H1 (cell line): ENCODE measurements around the gene CFAP210. TPM values are rescaled to one million over a fixed set of nuclear protein-coding genes. Genes with fewer than 3 reads are reported as not detected.

Experiments used
- CTCF ChIA-PET: fragments of 300-600 bp; sonication (Branson Sonifier 250); formaldehyde crosslinking; loops from one replicate; lab custom pipeline; 2021; ENCODE audit not compliant: partially characterized antibody; lab: Charles Lee
- POLR2A ChIA-PET: fragments of 300-600 bp; sonication (Branson Sonifier 250); formaldehyde crosslinking; loops from one replicate; lab custom pipeline; 2021; ENCODE audit warnings: inconsistent platforms; ENCODE audit not compliant: partially characterized antibody; lab: Charles Lee
- DNase-seq, 2 experiments: peaks; one replicate each; pipeline versions ENCODE4 v3.0.0 to v3.0.0-alpha.2; 2010 to 2022; ENCODE audit warnings: low spot score in 2 of 2, low read depth in 1 of 2, mixed read lengths in 1 of 2
- FAIRE-seq: peaks from 2 replicates; lab custom pipeline; 2011; peaks lifted over from hg19 to GRCh38; lab: Jason Lieb, UNC
- H2AFZ ChIP-seq: 2 replicates; pipeline ENCODE4 v1.8.1; 2012; ENCODE audit warnings: low read length, inconsistent platforms
- H2AK5ac ChIP-seq: 2 replicates; pipeline ENCODE4 v1.6.1; 2013; ENCODE audit warnings: low read depth, low read length
- H2BK120ac ChIP-seq: replicated peaks from 2 replicates; pipeline ENCODE3; 2013; ENCODE audit warnings: low read depth, low read length, inconsistent platforms
- H2BK12ac ChIP-seq: 2 replicates; pipeline ENCODE4 v1.6.1; 2013; ENCODE audit warnings: low read depth, low read length
- H2BK15ac ChIP-seq: 2 replicates; pipeline ENCODE4 v1.6.1; 2013; ENCODE audit warnings: low read length
- H2BK20ac ChIP-seq: 2 replicates; pipeline ENCODE4 v1.6.1; 2013; ENCODE audit warnings: low read length
- H2BK5ac ChIP-seq: 2 replicates; pipeline ENCODE4 v1.6.1; 2013; ENCODE audit warnings: low read depth, low read length
- H3K14ac ChIP-seq: 2 replicates; pipeline ENCODE4 v1.6.1; 2013; ENCODE audit warnings: inconsistent platforms; ENCODE audit not compliant: insufficient read length
- H3K18ac ChIP-seq: 2 replicates; pipeline ENCODE4 v1.6.1; 2013; ENCODE audit warnings: low read length; ENCODE audit errors: extremely low read depth
- H3K23ac ChIP-seq: 2 replicates; pipeline ENCODE4 v1.6.1; 2013; ENCODE audit warnings: inconsistent platforms; ENCODE audit not compliant: insufficient read length
- H3K23me2 ChIP-seq: 2 replicates; pipeline ENCODE4 v1.6.1; 2013; ENCODE audit warnings: low read depth, low read length
- H3K27ac ChIP-seq: 2 replicates; pipeline ENCODE4 v1.6.1; 2011; ENCODE audit warnings: low read depth, low read length, inconsistent platforms
- H3K27me3 ChIP-seq, 4 experiments: replicated peaks in 1 of 4; 1 replicate in 1 of 4; 2 replicates in 3 of 4; pipeline versions ENCODE4 v1.6.1 to v1.8.1; 2011 to 2013; ENCODE audit warnings: low read length in 3 of 4, mild to moderate bottlenecking in 3 of 4, inconsistent platforms in 2 of 4, mixed read lengths in 2 of 4, moderate library complexity in 1 of 4; ENCODE audit not compliant: control insufficient read depth in 3 of 4, insufficient read depth in 3 of 4; ENCODE audit errors: extremely low read depth in 1 of 4
- H3K36me3 ChIP-seq, 4 experiments: 2 replicates each; pipeline versions ENCODE4 v1.6.1 to v1.8.1; 2011 to 2013; ENCODE audit warnings: mild to moderate bottlenecking in 4 of 4, low read length in 3 of 4, moderate library complexity in 2 of 4, control low read depth in 1 of 4, inconsistent platforms in 1 of 4; ENCODE audit not compliant: insufficient read depth in 4 of 4, control insufficient read depth in 2 of 4
- H3K4ac ChIP-seq: replicated peaks from 2 replicates; pipeline ENCODE3; 2013; ENCODE audit warnings: low read length, low read depth, mixed read lengths, inconsistent platforms; ENCODE audit not compliant: insufficient read length
- H3K4me1 ChIP-seq, 4 experiments: replicated peaks in 1 of 4; 1 replicate in 1 of 4; 2 replicates in 3 of 4; pipeline versions ENCODE4 v1.6.1 to v1.8.1; 2011 to 2013; ENCODE audit warnings: low read length in 3 of 4, inconsistent platforms in 2 of 4, mixed read lengths in 1 of 4; ENCODE audit not compliant: insufficient read depth in 4 of 4, control insufficient read depth in 3 of 4
- H3K4me2 ChIP-seq, 2 experiments: 2 replicates each; pipeline versions ENCODE4 v1.6.1 to v1.8.1; 2011 to 2013; ENCODE audit warnings: low read depth in 2 of 2, low read length in 2 of 2, control low read depth in 1 of 2, inconsistent platforms in 1 of 2, mild to moderate bottlenecking in 1 of 2; ENCODE audit not compliant: insufficient read depth in 1 of 2
- H3K4me3 ChIP-seq, 4 experiments: fragments of 200-600, 300-600 bp in 1 of 4; sonication (generic), shearing (Covaris generic), sonication (Bioruptor Twin) in 1 of 4; 2 replicates each; pipeline versions ENCODE4 v1.5.1 to v1.8.1; 2011 to 2016; ENCODE audit warnings: low read length in 4 of 4, low read depth in 3 of 4, control low read depth in 2 of 4, inconsistent platforms in 2 of 4, mild to moderate bottlenecking in 2 of 4, mixed read lengths in 1 of 4, moderate library complexity in 1 of 4; ENCODE audit not compliant: insufficient read depth in 2 of 4; ENCODE audit errors: extremely low read depth in 1 of 4
- H3K56ac ChIP-seq: replicated peaks from 2 replicates; pipeline ENCODE3; 2013; ENCODE audit warnings: low read depth, mild to moderate bottlenecking, mixed read lengths, low read length, inconsistent platforms; ENCODE audit not compliant: insufficient read length
- H3K79me1 ChIP-seq: 2 replicates; pipeline ENCODE4 v1.6.1; 2013; ENCODE audit warnings: low read depth, low read length, control low read depth
- H3K79me2 ChIP-seq, 2 experiments: 2 replicates each; pipeline versions ENCODE4 v1.6.1 to v1.8.1; 2012 to 2013; ENCODE audit warnings: low read length in 2 of 2, mild to moderate bottlenecking in 2 of 2, inconsistent platforms in 1 of 2; ENCODE audit not compliant: insufficient read depth in 2 of 2, control insufficient read depth in 1 of 2
- H3K9ac ChIP-seq, 4 experiments: replicated peaks in 1 of 4; 1 replicate in 1 of 4; 2 replicates in 3 of 4; pipeline versions ENCODE4 v1.6.1 to v1.8.1; 2011 to 2013; ENCODE audit warnings: low read depth in 3 of 4, low read length in 3 of 4, control low read depth in 2 of 4, mild to moderate bottlenecking in 2 of 4, moderate library complexity in 2 of 4, inconsistent platforms in 1 of 4; ENCODE audit errors: extremely low read depth in 1 of 4
- H3K9me3 ChIP-seq, 2 experiments: 2 replicates each; pipeline versions ENCODE4 v1.6.1 to v1.8.1; 2012 to 2013; ENCODE audit warnings: mild to moderate bottlenecking in 2 of 2, moderate library complexity in 2 of 2, control low read depth in 1 of 2, inconsistent platforms in 1 of 2, low read depth in 1 of 2, low read length in 1 of 2, mixed read lengths in 1 of 2; ENCODE audit not compliant: insufficient read depth in 2 of 2
- H4K20me1 ChIP-seq, 2 experiments: replicated peaks in 1 of 2; 2 replicates each; pipeline versions ENCODE3 to v1.8.1; 2011 to 2013; ENCODE audit warnings: inconsistent platforms in 2 of 2, low read length in 2 of 2, mild to moderate bottlenecking in 1 of 2; ENCODE audit not compliant: insufficient read depth in 2 of 2, control insufficient read depth in 1 of 2
- H4K5ac ChIP-seq: 2 replicates; pipeline ENCODE4 v1.6.1; 2013; ENCODE audit warnings: low read length, low read depth, mixed read lengths, inconsistent platforms; ENCODE audit not compliant: insufficient read length
- H4K8ac ChIP-seq: 2 replicates; pipeline ENCODE4 v1.8.0; 2013; ENCODE audit warnings: mild to moderate bottlenecking, moderate library complexity, low read length, inconsistent platforms; ENCODE audit not compliant: insufficient read depth; ENCODE audit errors: extremely low read depth
- H4K91ac ChIP-seq: replicated peaks from 2 replicates; pipeline ENCODE3; 2013; ENCODE audit warnings: low read length, mixed read lengths, inconsistent platforms; ENCODE audit not compliant: insufficient read length
- BACH1 ChIP-seq: IDR thresholded peaks from 2 replicates; pipeline ENCODE4 v1.6.1; 2012; ENCODE audit warnings: low read length, improper control_type of control experiment
- CBX5 ChIP-seq: fragments of 300-800, 300-1000 bp; sonication (generic); IDR thresholded peaks from 2 replicates; pipeline ENCODE4 v1.7.1; 2016; ENCODE audit warnings: antibody characterized with exemption, low read length, low read depth
- CEBPB ChIP-seq: IDR thresholded peaks from 2 replicates; pipeline ENCODE4 v1.6.1; 2012; ENCODE audit warnings: low read depth, low read length
- GTF2F1 ChIP-seq: IDR thresholded peaks from 2 replicates; pipeline ENCODE4 v1.6.1; 2012; ENCODE audit warnings: low read depth, low read length, improper control_type of control experiment, borderline replicate concordance
- HDAC6 ChIP-seq: IDR thresholded peaks from one replicate; pipeline ENCODE4 v1.7.1; 2012; ENCODE audit warnings: low read depth, mild to moderate bottlenecking, inconsistent platforms, low read length, moderate library complexity
- KDM1A ChIP-seq: fragments of 200-600, 300-600 bp; sonication (generic); IDR thresholded peaks from 2 replicates; pipeline ENCODE4 v1.7.1; 2016; ENCODE audit warnings: mild to moderate bottlenecking, low read length, borderline replicate concordance
- RNF2 ChIP-seq: fragments of 200-900, 300-1000 bp; sonication (generic); IDR thresholded peaks from 2 replicates; pipeline ENCODE4 v1.7.1; 2016; ENCODE audit warnings: borderline replicate concordance, low read depth, mild to moderate bottlenecking, antibody characterized with exemption, low read length; ENCODE audit not compliant: poor library complexity, severe bottlenecking; ENCODE audit errors: missing control alignments
- SIX5 ChIP-seq: IDR thresholded peaks from 2 replicates; pipeline ENCODE4 v1.6.1; 2011; ENCODE audit warnings: mild to moderate bottlenecking, low read depth, low read length
- YY1 ChIP-seq: IDR thresholded peaks from 2 replicates; pipeline ENCODE4 v1.6.1; 2011; ENCODE audit warnings: low read depth, mild to moderate bottlenecking, low read length
- ZNF274 ChIP-seq: IDR thresholded peaks from 2 replicates; pipeline ENCODE4 v1.7.0; 2012; ENCODE audit warnings: low read length, borderline replicate concordance; ENCODE audit errors: extremely low read depth
- WGBS, 2 experiments: shearing (Covaris generic) in 1 of 2; methylation state at CpG; one replicate each; pipeline versions ENCODE4 v1.1.6 to v1.1.7; 2013 to 2015; ENCODE audit warnings: low lambda C conversion rate in 2 of 2, mixed read lengths in 2 of 2, inconsistent platforms in 1 of 2, low coverage in 1 of 2, missing lambda C conversion rate in 1 of 2; ENCODE audit not compliant: insufficient replicate concordance in 2 of 2, insufficient coverage in 1 of 2, insufficient read length in 1 of 2; ENCODE audit errors: extremely low coverage in 1 of 2, missing lambda C conversion rate in 1 of 2; 5-methylcytosine and 5-hydroxymethylcytosine counted together
- polyA plus RNA-seq, 7 experiments: library from polyadenylated mRNA; depleted of rRNA in 3 of 7; stranded (reverse) in 5 of 7; unstranded in 2 of 7; fragments of >200 nt in 5 of 7; fragments of 200-250 nt in 2 of 7; gene quantifications; 1 replicate in 5 of 7; 2 replicates in 1 of 7; 4 replicates in 1 of 7; pipeline versions ENCODE4 v1.2.1 to v1.2.3, GENCODE V29; 2011 to 2013; ENCODE audit warnings: missing spikeins in 2 of 7, mixed read lengths in 2 of 7
- total RNA-seq: library from RNA; stranded (reverse); fragmentation: NEBNext Ultra II Directional; extraction: Animal tissue kit (Norgen Biotek cat#: 25700); gene quantifications from 2 replicates; pipeline ENCODE4 v1.2.1, GENCODE V29; 2021

CFAP210 gene
- total and polyA plus RNA-seq, 2 of the 8 experiments (the other 6 are each of a cell fraction or from before 2014, with no cell fraction given): 0.06 to 0.37 TPM

GRCh38 chr2:169736902-169737301, 42.7 kb upstream of the CFAP210 start:
- Histone ChIP-seq H2BK15ac (no peak overlapping the region), H3K4me2 (peak overlapping the region; percentile 33 to 56), H3K56ac (no peak overlapping the region), H3K4ac (no peak overlapping the region), H3K18ac (no peak overlapping the region), H3K79me2 (peaks cover 6 to 61% of the 10 kb centered on the region in 2 experiments), H2AFZ (no peak overlapping the region), H3K27ac (no peak overlapping the region), H3K9ac (peak overlapping the region in 1 of 4 experiments; percentile 11; a peak in 1 of 7 replicates), H3K4me1 (peaks cover 0 to 4% (median 3%) of the 10 kb centered on the region in 4 experiments; a peak in 4 of 7 replicates), H2AK5ac (no peak overlapping the region), H3K14ac (no peak overlapping the region), H3K36me3 (peaks cover 0 to 41% (median 11%) of the 10 kb centered on the region in 4 experiments; a peak in 5 of 8 replicates), H3K4me3 (peak overlapping the region in 1 of 4 experiments; percentile 100; a peak in 2 of 8 replicates), H3K27me3 (peaks cover 0 to 5% (median 0%) of the 10 kb centered on the region in 4 experiments; a peak in 2 of 7 replicates), H4K20me1 (peaks cover 0 to 9% of the 10 kb centered on the region in 2 experiments), H2BK5ac (no peak overlapping the region), H3K23ac (no peak overlapping the region), H4K91ac (no peak overlapping the region), H4K8ac (no peak overlapping the region), H4K5ac (no peak overlapping the region), H3K9me3 (no peaks in the 10 kb centered on the region), H3K79me1 (peaks cover 6% of the 10 kb centered on the region; the same call in 1 of the 2 replicates), H2BK20ac (no peak overlapping the region), H2BK120ac (no peak overlapping the region), H3K23me2 (peaks cover 5% of the 10 kb centered on the region; the same call in 1 of the 2 replicates), H2BK12ac (no peak overlapping the region)
- CTCF ChIA-PET: no interaction called here
- POLR2A ChIA-PET: interaction anchor here (1.0 to 2.0 kb wide), 2 partner anchors 10 to 12 kb away, joined by 3 to 10 read pairs; no protein-coding TSS in a partner anchor
- DNase-seq (no peak), FAIRE-seq (no peak)
- TF ChIP-seq ZNF274 (no peak), SIX5 (no peak), YY1 (no peak), HDAC6 (no peak), CEBPB (no peak), RNF2 (no peak), GTF2F1 (no peak), CBX5 (no peak), BACH1 (no peak), KDM1A (no peak)
- WGBS, 2 experiments: 78% methylated on average over 5 of the region's 5 CpGs; no CpG with 5 or more reads in 1 of the 2 experiments
